ENCODE measurements around the gene C19orf53. TPM values are rescaled to one million over a fixed set of nuclear protein-coding genes. Genes with fewer than 3 reads are reported as not detected.
A peak's percentile ranks its signal among the peaks of the same experiment; 100 is the strongest.

C19orf53 gene
- total and polyA plus RNA-seq, 9 of the 15 experiments (the other 6 are each of a cell fraction or from before 2014, with no cell fraction given) = 98.5 to 441 (median 164) TPM

DNA sequence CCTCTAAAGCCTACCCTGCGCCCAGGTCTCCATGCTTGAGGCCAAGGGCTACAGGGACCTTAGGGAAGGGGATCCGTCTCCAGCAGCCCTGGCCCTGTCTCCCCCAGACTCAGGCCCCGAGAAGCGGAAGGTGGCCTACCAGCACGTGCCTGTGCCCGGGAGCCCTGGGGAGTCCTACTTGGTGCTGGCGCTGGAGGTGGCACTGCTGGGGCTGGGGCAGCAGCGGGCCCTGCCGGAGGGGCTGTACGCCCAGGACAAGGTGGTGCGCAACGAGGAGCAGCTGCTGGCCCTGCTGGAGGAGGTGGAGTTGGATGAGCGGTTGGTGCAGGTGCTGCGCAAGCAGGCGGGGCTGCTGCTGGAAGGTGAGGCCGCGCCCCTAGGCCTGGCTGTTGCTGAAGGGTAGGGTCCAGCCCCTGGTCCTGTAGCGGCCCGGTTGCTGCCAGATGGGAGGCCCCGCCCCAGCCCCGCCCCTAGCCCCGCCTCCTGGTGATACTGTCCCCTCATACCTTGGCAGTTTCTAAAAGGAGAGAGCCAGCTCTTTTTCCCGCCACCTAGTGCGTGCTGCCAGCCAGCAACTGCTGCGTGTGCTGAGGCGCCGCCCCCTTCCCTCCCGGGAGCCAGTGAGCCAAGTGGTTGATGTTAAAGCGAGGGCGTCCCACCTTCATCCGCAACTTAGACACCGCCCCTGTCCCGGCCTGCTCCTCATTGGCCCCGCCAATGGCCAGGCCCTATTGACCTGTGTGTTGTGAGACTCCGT, 43.5 kb downstream of the C19orf53 start (continued):
- TF ChIP-seq MYC (IDR thresholded peaks at IDR 0.05; ENCODE audit: low read depth, low read length) = peak; percentile 19; the same call in 1 of the 2 replicates
- TF ChIP-seq MYC (CRISPR knock-in tag; IDR thresholded peaks at IDR 0.05; ENCODE audit: borderline replicate concordance, low read depth) = no peak
- TF ChIP-seq, protein P1, sequence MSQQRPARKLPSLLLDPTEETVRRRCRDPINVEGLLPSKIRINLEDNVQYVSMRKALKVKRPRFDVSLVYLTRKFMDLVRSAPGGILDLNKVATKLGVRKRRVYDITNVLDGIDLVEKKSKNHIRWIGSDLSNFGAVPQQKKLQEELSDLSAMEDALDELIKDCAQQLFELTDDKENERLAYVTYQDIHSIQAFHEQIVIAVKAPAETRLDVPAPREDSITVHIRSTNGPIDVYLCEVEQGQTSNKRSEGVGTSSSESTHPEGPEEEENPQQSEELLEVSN (IDR thresholded peaks at IDR 0.05; ENCODE audit: borderline replicate concordance in 1 of 2, extremely low read depth in 1 of 2, insufficient read depth in 1 of 2, insufficient read length in 1 of 2, low read depth in 1 of 2, low read length in 1 of 2, poor library complexity in 1 of 2, severe bottlenecking in 1 of 2) = peak; percentile 88 to 97
- TF ChIP-seq, protein P2, sequence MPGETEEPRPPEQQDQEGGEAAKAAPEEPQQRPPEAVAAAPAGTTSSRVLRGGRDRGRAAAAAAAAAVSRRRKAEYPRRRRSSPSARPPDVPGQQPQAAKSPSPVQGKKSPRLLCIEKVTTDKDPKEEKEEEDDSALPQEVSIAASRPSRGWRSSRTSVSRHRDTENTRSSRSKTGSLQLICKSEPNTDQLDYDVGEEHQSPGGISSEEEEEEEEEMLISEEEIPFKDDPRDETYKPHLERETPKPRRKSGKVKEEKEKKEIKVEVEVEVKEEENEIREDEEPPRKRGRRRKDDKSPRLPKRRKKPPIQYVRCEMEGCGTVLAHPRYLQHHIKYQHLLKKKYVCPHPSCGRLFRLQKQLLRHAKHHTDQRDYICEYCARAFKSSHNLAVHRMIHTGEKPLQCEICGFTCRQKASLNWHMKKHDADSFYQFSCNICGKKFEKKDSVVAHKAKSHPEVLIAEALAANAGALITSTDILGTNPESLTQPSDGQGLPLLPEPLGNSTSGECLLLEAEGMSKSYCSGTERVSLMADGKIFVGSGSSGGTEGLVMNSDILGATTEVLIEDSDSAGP (CRISPR knock-in tag; IDR thresholded peaks at IDR 0.05) = no peak
- no peak for TF ChIP-seq POLR3A (IDR thresholded peaks at IDR 0.05; ENCODE audit: borderline replicate concordance, extremely low read depth, insufficient read depth, insufficient read length)
- TF ChIP-seq, protein P3, sequence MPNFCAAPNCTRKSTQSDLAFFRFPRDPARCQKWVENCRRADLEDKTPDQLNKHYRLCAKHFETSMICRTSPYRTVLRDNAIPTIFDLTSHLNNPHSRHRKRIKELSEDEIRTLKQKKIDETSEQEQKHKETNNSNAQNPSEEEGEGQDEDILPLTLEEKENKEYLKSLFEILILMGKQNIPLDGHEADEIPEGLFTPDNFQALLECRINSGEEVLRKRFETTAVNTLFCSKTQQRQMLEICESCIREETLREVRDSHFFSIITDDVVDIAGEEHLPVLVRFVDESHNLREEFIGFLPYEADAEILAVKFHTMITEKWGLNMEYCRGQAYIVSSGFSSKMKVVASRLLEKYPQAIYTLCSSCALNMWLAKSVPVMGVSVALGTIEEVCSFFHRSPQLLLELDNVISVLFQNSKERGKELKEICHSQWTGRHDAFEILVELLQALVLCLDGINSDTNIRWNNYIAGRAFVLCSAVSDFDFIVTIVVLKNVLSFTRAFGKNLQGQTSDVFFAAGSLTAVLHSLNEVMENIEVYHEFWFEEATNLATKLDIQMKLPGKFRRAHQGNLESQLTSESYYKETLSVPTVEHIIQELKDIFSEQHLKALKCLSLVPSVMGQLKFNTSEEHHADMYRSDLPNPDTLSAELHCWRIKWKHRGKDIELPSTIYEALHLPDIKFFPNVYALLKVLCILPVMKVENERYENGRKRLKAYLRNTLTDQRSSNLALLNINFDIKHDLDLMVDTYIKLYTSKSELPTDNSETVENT (CRISPR knock-in tag; IDR thresholded peaks at IDR 0.05) = peak; percentile 51; the same call in 1 of the 2 replicates
- peak; percentile 67; the same call in 1 of the 2 replicates for TF ChIP-seq SMARCA5 (IDR thresholded peaks at IDR 0.05)
- no peak for TF ChIP-seq SMARCE1 (IDR thresholded peaks at IDR 0.05)
- 0 out of 2 replicates have a peak, but pooled peaks have one; percentile 51 for TF ChIP-seq ZNF717 (CRISPR knock-in tag; IDR thresholded peaks at IDR 0.05)
- TF ChIP-seq, protein P4, sequence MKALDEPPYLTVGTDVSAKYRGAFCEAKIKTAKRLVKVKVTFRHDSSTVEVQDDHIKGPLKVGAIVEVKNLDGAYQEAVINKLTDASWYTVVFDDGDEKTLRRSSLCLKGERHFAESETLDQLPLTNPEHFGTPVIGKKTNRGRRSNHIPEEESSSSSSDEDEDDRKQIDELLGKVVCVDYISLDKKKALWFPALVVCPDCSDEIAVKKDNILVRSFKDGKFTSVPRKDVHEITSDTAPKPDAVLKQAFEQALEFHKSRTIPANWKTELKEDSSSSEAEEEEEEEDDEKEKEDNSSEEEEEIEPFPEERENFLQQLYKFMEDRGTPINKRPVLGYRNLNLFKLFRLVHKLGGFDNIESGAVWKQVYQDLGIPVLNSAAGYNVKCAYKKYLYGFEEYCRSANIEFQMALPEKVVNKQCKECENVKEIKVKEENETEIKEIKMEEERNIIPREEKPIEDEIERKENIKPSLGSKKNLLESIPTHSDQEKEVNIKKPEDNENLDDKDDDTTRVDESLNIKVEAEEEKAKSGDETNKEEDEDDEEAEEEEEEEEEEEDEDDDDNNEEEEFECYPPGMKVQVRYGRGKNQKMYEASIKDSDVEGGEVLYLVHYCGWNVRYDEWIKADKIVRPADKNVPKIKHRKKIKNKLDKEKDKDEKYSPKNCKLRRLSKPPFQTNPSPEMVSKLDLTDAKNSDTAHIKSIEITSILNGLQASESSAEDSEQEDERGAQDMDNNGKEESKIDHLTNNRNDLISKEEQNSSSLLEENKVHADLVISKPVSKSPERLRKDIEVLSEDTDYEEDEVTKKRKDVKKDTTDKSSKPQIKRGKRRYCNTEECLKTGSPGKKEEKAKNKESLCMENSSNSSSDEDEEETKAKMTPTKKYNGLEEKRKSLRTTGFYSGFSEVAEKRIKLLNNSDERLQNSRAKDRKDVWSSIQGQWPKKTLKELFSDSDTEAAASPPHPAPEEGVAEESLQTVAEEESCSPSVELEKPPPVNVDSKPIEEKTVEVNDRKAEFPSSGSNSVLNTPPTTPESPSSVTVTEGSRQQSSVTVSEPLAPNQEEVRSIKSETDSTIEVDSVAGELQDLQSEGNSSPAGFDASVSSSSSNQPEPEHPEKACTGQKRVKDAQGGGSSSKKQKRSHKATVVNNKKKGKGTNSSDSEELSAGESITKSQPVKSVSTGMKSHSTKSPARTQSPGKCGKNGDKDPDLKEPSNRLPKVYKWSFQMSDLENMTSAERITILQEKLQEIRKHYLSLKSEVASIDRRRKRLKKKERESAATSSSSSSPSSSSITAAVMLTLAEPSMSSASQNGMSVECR (CRISPR knock-in tag; IDR thresholded peaks at IDR 0.05) = peak; percentile 37; the same call in 1 of the 2 replicates
- peak; percentile 58; the same call in 1 of the 2 replicates for TF ChIP-seq SP1 (CRISPR knock-in tag; IDR thresholded peaks at IDR 0.05)
- TF ChIP-seq CHD1 (IDR thresholded peaks at IDR 0.05; ENCODE audit: low read length) = peak; percentile 52
- TF ChIP-seq, protein P5, sequence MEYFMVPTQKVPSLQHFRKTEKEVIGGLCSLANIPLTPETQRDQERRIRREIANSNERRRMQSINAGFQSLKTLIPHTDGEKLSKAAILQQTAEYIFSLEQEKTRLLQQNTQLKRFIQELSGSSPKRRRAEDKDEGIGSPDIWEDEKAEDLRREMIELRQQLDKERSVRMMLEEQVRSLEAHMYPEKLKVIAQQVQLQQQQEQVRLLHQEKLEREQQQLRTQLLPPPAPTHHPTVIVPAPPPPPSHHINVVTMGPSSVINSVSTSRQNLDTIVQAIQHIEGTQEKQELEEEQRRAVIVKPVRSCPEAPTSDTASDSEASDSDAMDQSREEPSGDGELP (CRISPR knock-in tag; IDR thresholded peaks at IDR 0.05; ENCODE audit: borderline replicate concordance) = no peak; the same call in 1 of the 2 replicates

Data from K562 (cell line).